Measurements from ENCODE around the gene HLA-C. TPM values are rescaled to one million over a fixed set of nuclear protein-coding genes. Genes with fewer than 3 reads are reported as not detected.
"Not testable (repeated sequence)": the region's sequence is repeated elsewhere in the genome, so short reads cannot be mapped to it uniquely, and the experiment has no call there.

Gene HLA-C
- total RNA-seq, 3 donors from 2014 or later (not counting 1 experiment from before 2014, with no cell fraction given) = 2,828 to 3,894 (median 3,245) TPM

- Mint-ChIP-seq H3K36me3 (peaks cover 45% of the 10 kb centered on the region), H3K27ac (peak overlapping the region; percentile 99 to 100), H3K4me1 (peaks cover 56 to 58% of the 10 kb centered on the region in 2 donors), H3K4me3 (peak overlapping the region; percentile 97), H3K9me3 (peaks cover 0 to 7% of the 10 kb centered on the region in 2 donors), H3K27me3 (ENCODE audit: low read depth in 2 of 2) (peaks cover 0 to 7% of the 10 kb centered on the region in 2 donors)
- WGBS (ENCODE audit: insufficient coverage) = 74% methylated on average over 7 of the region's 7 CpGs
- DNase-seq = peak in 1 of 2 donors; percentile 48
- Histone ChIP-seq H3K27me3 (ENCODE audit: control insufficient read depth, insufficient read depth, low read length) (no peaks in the 10 kb centered on the region), H3K36me3 (ENCODE audit: control insufficient read depth, insufficient read depth, low read length) (peaks cover 26% of the 10 kb centered on the region), H3K9me3 (ENCODE audit: control insufficient read depth, insufficient read depth, low read length) (peaks cover 3% of the 10 kb centered on the region), H3K27ac (ENCODE audit: low read length) (no peak overlapping the region), H3K4me3 (ENCODE audit: low read length) (no peak overlapping the region), H3K4me1 (ENCODE audit: control insufficient read depth, insufficient read depth, low read length) (peaks cover 31% of the 10 kb centered on the region)
- intact Hi-C loops (cut with micrococcal nuclease) = no loop called here
- TF ChIP-seq CTCF (IDR thresholded peaks at IDR 0.05) = no peak
- ATAC-seq = peak in 2 of 3 donors; percentile 2 to 5
Measured at GRCh38 chr6:31266567-31267360, 5.1 kb downstream of the HLA-C start.

- H3K27me3 Mint-ChIP-seq (ENCODE audit: low read depth in 2 of 2) = peaks cover 0 to 7% of the 10 kb centered on the region in 2 donors
- no CpG with 5 or more reads among the region's 2 CpGs for WGBS (ENCODE audit: insufficient coverage)
- TF ChIP-seq CTCF (IDR thresholded peaks at IDR 0.05) = no peak
- H3K27ac ChIP-seq (ENCODE audit: low read length) = no peak overlapping the region
- peak in 2 of 3 donors; percentile 24 to 26 for ATAC-seq
- peaks cover 48 to 56% of the 10 kb centered on the region in 2 donors for H3K4me1 Mint-ChIP-seq
- peaks cover 30% of the 10 kb centered on the region for H3K4me1 ChIP-seq (ENCODE audit: control insufficient read depth, insufficient read depth, low read length)
- H3K27me3 ChIP-seq (ENCODE audit: control insufficient read depth, insufficient read depth, low read length) = no peaks in the 10 kb centered on the region
- no peak overlapping the region for H3K4me3 ChIP-seq (ENCODE audit: low read length)
- peak overlapping the region; percentile 64 for H3K4me3 Mint-ChIP-seq
- H3K9me3 ChIP-seq (ENCODE audit: control insufficient read depth, insufficient read depth, low read length) = peaks cover 3% of the 10 kb centered on the region
- H3K27ac Mint-ChIP-seq = peak overlapping the region; percentile 99 to 100
- H3K9me3 Mint-ChIP-seq = peaks cover 2 to 10% of the 10 kb centered on the region in 2 donors
- H3K36me3 ChIP-seq (ENCODE audit: control insufficient read depth, insufficient read depth, low read length) = peaks cover 26% of the 10 kb centered on the region
- peak in 1 of 2 donors; percentile 29 for DNase-seq
- intact Hi-C loops (cut with micrococcal nuclease) = no loop called here
- peaks cover 47% of the 10 kb centered on the region for H3K36me3 Mint-ChIP-seq
Measured at GRCh38 chr6:31265926-31266325, 6.0 kb downstream of the HLA-C start.

GRCh38 chr6:31263346-31263933 is 8.5 kb downstream of the HLA-C start:
- H3K9me3 ChIP-seq (ENCODE audit: control insufficient read depth, insufficient read depth, low read length); H3K4me3 Mint-ChIP-seq; DNase-seq; H3K9me3 Mint-ChIP-seq; intact Hi-C loops (cut with micrococcal nuclease); H3K4me1 ChIP-seq (ENCODE audit: control insufficient read depth, insufficient read depth, low read length); H3K36me3 ChIP-seq (ENCODE audit: control insufficient read depth, insufficient read depth, low read length); H3K27ac ChIP-seq (ENCODE audit: low read length); ATAC-seq; H3K27me3 ChIP-seq (ENCODE audit: control insufficient read depth, insufficient read depth, low read length); H3K4me3 ChIP-seq (ENCODE audit: low read length): not testable (repeated sequence)
- 65% methylated on average over 4 of the region's 5 CpGs for WGBS (ENCODE audit: insufficient coverage)
- peaks cover 5 to 15% of the 10 kb centered on the region in 2 donors for H3K27me3 Mint-ChIP-seq (ENCODE audit: low read depth in 2 of 2)
- peak overlapping the region in 1 of 2 donors; percentile 100 for H3K27ac Mint-ChIP-seq
- H3K4me1 Mint-ChIP-seq = peaks cover 24 to 34% of the 10 kb centered on the region in 2 donors
- peaks cover 38% of the 10 kb centered on the region for H3K36me3 Mint-ChIP-seq

DNA sequence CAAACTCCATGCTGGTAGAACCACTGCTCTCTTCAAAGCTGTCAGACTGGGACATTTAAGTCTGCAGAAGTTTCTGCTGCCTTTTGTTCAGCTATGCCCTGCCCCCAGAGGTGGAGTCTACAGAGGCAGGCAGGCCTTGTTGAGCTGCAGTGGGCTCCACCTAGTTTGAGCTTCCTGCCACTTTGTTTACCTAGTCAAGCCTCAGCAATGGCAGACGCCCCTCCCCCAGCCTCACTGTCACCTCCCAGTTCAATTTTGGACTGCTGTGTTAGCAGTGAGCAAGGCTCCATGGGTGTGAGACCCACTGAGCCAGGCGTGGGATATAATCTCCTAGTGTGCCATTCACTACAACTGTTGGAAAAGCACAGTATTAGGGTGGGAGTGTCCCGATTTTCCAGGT is 11.9 kb downstream of the HLA-C start:
- H3K9me3 ChIP-seq (ENCODE audit: control insufficient read depth, insufficient read depth, low read length); H3K27ac ChIP-seq (ENCODE audit: low read length); H3K4me3 ChIP-seq (ENCODE audit: low read length); ATAC-seq; H3K4me1 Mint-ChIP-seq; H3K27me3 ChIP-seq (ENCODE audit: control insufficient read depth, insufficient read depth, low read length); H3K27ac Mint-ChIP-seq; H3K9me3 Mint-ChIP-seq; H3K36me3 ChIP-seq (ENCODE audit: control insufficient read depth, insufficient read depth, low read length); H3K4me1 ChIP-seq (ENCODE audit: control insufficient read depth, insufficient read depth, low read length); intact Hi-C loops (cut with micrococcal nuclease); H3K4me3 Mint-ChIP-seq: not testable (repeated sequence)
- peak in 1 of 2 donors; percentile 71 for DNase-seq
- H3K36me3 Mint-ChIP-seq = peaks cover 21% of the 10 kb centered on the region
- WGBS (ENCODE audit: insufficient coverage) = 66% methylated on average over 3 of the region's 3 CpGs
- H3K27me3 Mint-ChIP-seq (ENCODE audit: low read depth in 2 of 2) = peaks cover 12 to 43% of the 10 kb centered on the region in 2 donors

All from natural killer cell (primary cell).